Activated CD4-positive, alpha-beta memory T cell treated with anti-CD3 and anti-CD28 coated beads, Interleukin-2, amount 10 ng/mL, durations not matched to agents 7 days and 5 days (primary cell): ENCODE measurements around the gene SLC9A9. TPM values are rescaled to one million over a fixed set of nuclear protein-coding genes. Genes with fewer than 3 reads are reported as not detected.

ENCODE experiments used
- CTCF ChIA-PET: fragments of 350-600 bp; sonication (Branson Sonifier 250); formaldehyde crosslinking; loops from one replicate; lab custom pipeline; 2021; ENCODE audit warnings: antibody characterized with exemption, inconsistent platforms; lab: Charles Lee
- POLR2A ChIA-PET: fragments of 350-600 bp; sonication (Branson Sonifier 250); formaldehyde crosslinking; loops from one replicate; lab custom pipeline; 2021; ENCODE audit warnings: antibody characterized with exemption; lab: Charles Lee
- DNase-seq: peaks from one replicate; pipeline ENCODE4 v3.0.0-alpha.2; 2020
- H3K27ac Mint-ChIP-seq: one replicate; pipeline ENCODE4 v1.8.0; 2021; ENCODE audit warnings: mild to moderate bottlenecking, mixed read lengths
- H3K27me3 Mint-ChIP-seq: one replicate; pipeline ENCODE4 v1.8.0; 2021; ENCODE audit warnings: mixed read lengths
- H3K36me3 Mint-ChIP-seq: one replicate; pipeline ENCODE4 v1.8.0; 2021; ENCODE audit warnings: low read depth, mixed read lengths
- H3K4me1 Mint-ChIP-seq: one replicate; pipeline ENCODE4 v1.8.0; 2021; ENCODE audit warnings: mixed read lengths
- H3K4me3 Mint-ChIP-seq: one replicate; pipeline ENCODE4 v1.8.0; 2021; ENCODE audit warnings: mild to moderate bottlenecking, mixed read lengths
- H3K9me3 Mint-ChIP-seq: one replicate; pipeline ENCODE4 v1.8.0; 2021; ENCODE audit warnings: mixed read lengths
- total RNA-seq, 2 experiments: library from RNA; stranded (reverse); gene quantifications; one replicate each; pipeline ENCODE4 v1.2.3, GENCODE V29; 2021

Gene SLC9A9
- total RNA-seq, 2 experiments from 2014 or later = 16.9 to 18.5 TPM

GRCh38 chr3:143548393-143548792, 299.9 kb downstream of the SLC9A9 start:
- Mint-ChIP-seq H3K27ac (no peak overlapping the region), H3K9me3 (peaks cover 8% of the 10 kb centered on the region), H3K4me3 (no peak overlapping the region), H3K4me1 (no peaks in the 10 kb centered on the region), H3K27me3 (no peaks in the 10 kb centered on the region), H3K36me3 (peaks cover 25% of the 10 kb centered on the region)
- DNase-seq = no peak
- POLR2A ChIA-PET = no interaction called here
- CTCF ChIA-PET = no interaction called here

GRCh38 chr3:143538577-143538981, 309.7 kb downstream of the SLC9A9 start:
- no peaks in the 10 kb centered on the region for H3K27me3 Mint-ChIP-seq
- no peak for DNase-seq

GRCh38 chr3:143538061-143538460, 310.2 kb downstream of the SLC9A9 start:
- ChIA-PET POLR2A (no interaction called here), CTCF (interaction anchor here (1.1 kb wide), 1 partner anchor 104 kb away, joined by 3 read pairs; no protein-coding TSS in a partner anchor)
- no peak overlapping the region for H3K4me3 Mint-ChIP-seq
- H3K4me1 Mint-ChIP-seq = peaks cover 14% of the 10 kb centered on the region
- H3K27ac Mint-ChIP-seq = no peak overlapping the region
- no peaks in the 10 kb centered on the region for H3K9me3 Mint-ChIP-seq
- H3K36me3 Mint-ChIP-seq = no peaks in the 10 kb centered on the region
- H3K27me3 Mint-ChIP-seq = no peaks in the 10 kb centered on the region
- DNase-seq = no peak

More at GRCh38 chr3:143538577-143538981, 309.7 kb downstream of the SLC9A9 start:
- ChIA-PET CTCF (no interaction called here), POLR2A (no interaction called here)
- peaks cover 14% of the 10 kb centered on the region for H3K4me1 Mint-ChIP-seq
- no peak overlapping the region for H3K4me3 Mint-ChIP-seq
- H3K9me3 Mint-ChIP-seq = no peaks in the 10 kb centered on the region
- no peak overlapping the region for H3K27ac Mint-ChIP-seq
- no peaks in the 10 kb centered on the region for H3K36me3 Mint-ChIP-seq

- no peak overlapping the region for H3K4me3 Mint-ChIP-seq
- DNase-seq = no peak
- ChIA-PET CTCF (interaction anchor here (1.1 kb wide), 1 partner anchor 103 kb away, joined by 3 read pairs; no protein-coding TSS in a partner anchor), POLR2A (no interaction called here)
- no peaks in the 10 kb centered on the region for H3K27me3 Mint-ChIP-seq
- no peak overlapping the region for H3K27ac Mint-ChIP-seq
- H3K9me3 Mint-ChIP-seq = no peaks in the 10 kb centered on the region
- no peaks in the 10 kb centered on the region for H3K36me3 Mint-ChIP-seq
- peaks cover 14% of the 10 kb centered on the region for H3K4me1 Mint-ChIP-seq
Measured at GRCh38 chr3:143536817-143537535, 311.3 kb downstream of the SLC9A9 start.

- CTCF ChIA-PET = no interaction called here
Measured at GRCh38 chr3:143535994-143536784, 312.1 kb downstream of the SLC9A9 start.

GRCh38 chr3:143533391-143533790, 314.9 kb downstream of the SLC9A9 start:
- Mint-ChIP-seq H3K27me3 (no peaks in the 10 kb centered on the region), H3K36me3 (no peaks in the 10 kb centered on the region), H3K9me3 (no peaks in the 10 kb centered on the region), H3K27ac (no peak overlapping the region), H3K4me1 (peaks cover 14% of the 10 kb centered on the region), H3K4me3 (no peak overlapping the region)
- ChIA-PET CTCF (no interaction called here), POLR2A (no interaction called here)
- DNase-seq = no peak

More at GRCh38 chr3:143535994-143536784, 312.1 kb downstream of the SLC9A9 start:
- Mint-ChIP-seq H3K4me1 (peaks cover 14% of the 10 kb centered on the region), H3K9me3 (no peaks in the 10 kb centered on the region), H3K4me3 (no peak overlapping the region), H3K27me3 (no peaks in the 10 kb centered on the region), H3K36me3 (no peaks in the 10 kb centered on the region), H3K27ac (no peak overlapping the region)
- DNase-seq = no peak
- POLR2A ChIA-PET = no interaction called here

- H3K4me3 Mint-ChIP-seq = no peak overlapping the region
- CTCF ChIA-PET = no interaction called here
- no peaks in the 10 kb centered on the region for H3K36me3 Mint-ChIP-seq
Measured at GRCh38 chr3:143532091-143532490, 316.2 kb downstream of the SLC9A9 start.

GRCh38 chr3:143531101-143531500, 317.2 kb downstream of the SLC9A9 start:
- DNase-seq = no peak
- POLR2A ChIA-PET = no interaction called here
- H3K27ac Mint-ChIP-seq = no peak overlapping the region
- peaks cover 5% of the 10 kb centered on the region for H3K4me1 Mint-ChIP-seq
- no peak overlapping the region for H3K4me3 Mint-ChIP-seq
- CTCF ChIA-PET = no interaction called here
- no peaks in the 10 kb centered on the region for H3K36me3 Mint-ChIP-seq
- H3K9me3 Mint-ChIP-seq = no peaks in the 10 kb centered on the region
- no peaks in the 10 kb centered on the region for H3K27me3 Mint-ChIP-seq

More at GRCh38 chr3:143532091-143532490, 316.2 kb downstream of the SLC9A9 start:
- POLR2A ChIA-PET = no interaction called here
- DNase-seq = no peak
- peaks cover 11% of the 10 kb centered on the region for H3K4me1 Mint-ChIP-seq
- no peak overlapping the region for H3K27ac Mint-ChIP-seq
- H3K9me3 Mint-ChIP-seq = no peaks in the 10 kb centered on the region
- H3K27me3 Mint-ChIP-seq = no peaks in the 10 kb centered on the region

GRCh38 chr3:143529798-143530197, 318.5 kb downstream of the SLC9A9 start:
- ChIA-PET CTCF (no interaction called here), POLR2A (no interaction called here)
- no peaks in the 10 kb centered on the region for H3K36me3 Mint-ChIP-seq

GRCh38 chr3:143529018-143529478, 319.2 kb downstream of the SLC9A9 start:
- no peak for DNase-seq
- POLR2A ChIA-PET = no interaction called here
- Mint-ChIP-seq H3K27ac (no peak overlapping the region), H3K27me3 (no peaks in the 10 kb centered on the region), H3K36me3 (no peaks in the 10 kb centered on the region), H3K4me3 (no peak overlapping the region), H3K9me3 (no peaks in the 10 kb centered on the region), H3K4me1 (no peaks in the 10 kb centered on the region)
- CTCF ChIA-PET = no interaction called here

More at GRCh38 chr3:143529798-143530197, 318.5 kb downstream of the SLC9A9 start:
- H3K9me3 Mint-ChIP-seq = no peaks in the 10 kb centered on the region
- no peaks in the 10 kb centered on the region for H3K27me3 Mint-ChIP-seq
- H3K27ac Mint-ChIP-seq = no peak overlapping the region
- H3K4me3 Mint-ChIP-seq = no peak overlapping the region
- DNase-seq = no peak
- no peaks in the 10 kb centered on the region for H3K4me1 Mint-ChIP-seq

GRCh38 chr3:143526011-143526545, 322.2 kb downstream of the SLC9A9 start:
- no peaks in the 10 kb centered on the region for H3K36me3 Mint-ChIP-seq
- no peaks in the 10 kb centered on the region for H3K9me3 Mint-ChIP-seq
- no peak overlapping the region for H3K4me3 Mint-ChIP-seq
- no peak for DNase-seq
- no peak overlapping the region for H3K27ac Mint-ChIP-seq
- POLR2A ChIA-PET = no interaction called here
- H3K27me3 Mint-ChIP-seq = no peaks in the 10 kb centered on the region
- H3K4me1 Mint-ChIP-seq = peaks cover 2% of the 10 kb centered on the region
- CTCF ChIA-PET = no interaction called here

GRCh38 chr3:143525408-143525807, 322.9 kb downstream of the SLC9A9 start:
- no peak for DNase-seq
- Mint-ChIP-seq H3K4me3 (no peak overlapping the region), H3K9me3 (no peaks in the 10 kb centered on the region), H3K4me1 (peaks cover 2% of the 10 kb centered on the region), H3K27ac (no peak overlapping the region), H3K27me3 (no peaks in the 10 kb centered on the region), H3K36me3 (no peaks in the 10 kb centered on the region)
- ChIA-PET CTCF (no interaction called here), POLR2A (no interaction called here)

- Mint-ChIP-seq H3K4me3 (no peak overlapping the region), H3K9me3 (no peaks in the 10 kb centered on the region), H3K27ac (no peak overlapping the region), H3K4me1 (peaks cover 2% of the 10 kb centered on the region), H3K27me3 (no peaks in the 10 kb centered on the region), H3K36me3 (no peaks in the 10 kb centered on the region)
- ChIA-PET CTCF (no interaction called here), POLR2A (no interaction called here)
- DNase-seq = no peak
Measured at GRCh38 chr3:143521803-143522202, 326.5 kb downstream of the SLC9A9 start.
